Fibroblast of skin of back (primary cell): ENCODE data around the gene RPL36AL.
A peak's percentile ranks its signal among the peaks of the same experiment; 100 is the strongest.
"Not testable (repeated sequence)": the region's sequence is repeated elsewhere in the genome, so short reads cannot be mapped to it uniquely, and the experiment has no call there.

Experiments used
- DNase-seq: peaks from one replicate; pipeline ENCODE4 v3.0.0-alpha.2; 2013

The RPL36AL gene

DNA sequence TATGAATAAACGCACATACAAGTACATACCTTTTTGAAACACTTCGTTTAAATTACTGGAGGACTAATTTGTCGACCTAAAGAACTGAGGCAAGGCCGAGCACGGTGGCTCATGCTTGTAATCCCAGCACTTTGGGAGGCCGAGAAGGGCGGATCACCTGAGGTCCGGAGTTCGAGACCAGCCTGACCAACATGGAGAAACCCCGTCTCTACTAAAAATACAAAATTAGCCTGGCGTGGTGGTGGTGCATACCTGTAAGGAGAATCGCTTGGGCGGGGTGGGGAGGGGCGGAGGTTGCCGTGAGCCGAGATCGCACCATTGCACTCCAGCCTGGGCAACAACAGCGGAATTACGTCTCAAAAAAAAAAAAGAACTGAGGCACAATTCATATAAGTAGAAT is 1.2 kb downstream of the RPL36AL start:
- not testable (repeated sequence) for DNase-seq

- no peak for DNase-seq
These were observed 2.4 kb downstream of the RPL36AL start for GRCh38 chr14:49617852-49618519.

- DNase-seq = no peak
These were observed 4.7 kb downstream of the RPL36AL start for GRCh38 chr14:49615776-49616175.

DNA sequence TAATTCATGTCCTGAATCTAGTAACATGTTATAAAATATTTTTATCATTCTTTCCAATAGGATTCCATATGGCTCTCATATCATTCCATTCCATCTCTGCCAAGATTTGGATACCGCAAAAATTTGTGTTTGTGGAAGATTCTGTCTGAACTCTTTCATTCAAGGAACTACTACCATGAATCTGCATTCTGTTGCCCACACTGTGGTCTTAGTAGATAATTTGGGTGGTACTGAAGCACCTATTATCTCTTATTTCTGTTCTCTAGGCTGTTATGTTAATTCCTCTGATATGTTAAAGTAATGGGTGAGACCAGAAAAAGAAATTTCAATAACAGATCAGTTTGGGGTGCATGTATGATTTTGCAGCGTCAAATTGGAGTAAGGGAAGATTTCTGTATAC is 6.2 kb downstream of the RPL36AL start:
- DNase-seq = peak; percentile 26

DNA sequence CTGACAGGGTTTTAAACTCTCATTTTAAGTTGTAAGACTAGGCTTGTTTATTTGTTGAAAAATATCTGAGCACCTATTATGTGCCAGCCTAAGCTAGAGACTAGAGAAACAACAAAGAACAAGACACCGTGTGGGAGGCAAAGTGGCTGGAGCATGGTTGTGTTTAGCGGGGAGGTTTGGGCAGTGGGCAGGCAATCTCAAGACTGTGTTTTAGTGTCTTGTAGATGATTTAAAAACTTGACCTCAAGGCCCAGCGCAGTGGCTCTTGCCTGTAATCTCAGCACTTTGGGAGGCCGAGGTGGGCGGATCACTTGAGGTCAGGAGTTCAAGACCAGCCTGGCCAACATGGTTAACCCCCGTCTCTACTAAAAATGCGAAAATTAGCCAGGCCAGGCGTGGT is 7.8 kb downstream of the RPL36AL start:
- no peak for DNase-seq

GRCh38 chr14:49612251-49612650 is 8.2 kb downstream of the RPL36AL start:
- DNase-seq = no peak

DNA sequence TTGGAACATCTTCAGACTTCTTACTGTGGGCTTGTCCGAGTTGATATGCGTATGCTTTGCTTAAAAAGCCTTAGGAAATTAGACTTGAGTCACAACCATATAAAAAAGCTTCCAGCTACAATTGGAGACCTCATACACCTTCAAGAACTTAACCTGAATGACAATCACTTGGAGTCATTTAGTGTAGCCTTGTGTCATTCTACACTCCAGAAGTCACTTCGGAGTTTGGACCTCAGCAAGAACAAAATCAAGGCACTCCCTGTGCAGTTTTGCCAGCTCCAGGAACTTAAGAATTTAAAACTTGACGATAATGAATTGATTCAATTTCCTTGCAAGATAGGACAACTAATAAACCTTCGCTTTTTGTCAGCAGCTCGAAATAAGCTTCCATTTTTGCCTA is 12.8 kb downstream of the RPL36AL start:
- DNase-seq = no peak

DNA sequence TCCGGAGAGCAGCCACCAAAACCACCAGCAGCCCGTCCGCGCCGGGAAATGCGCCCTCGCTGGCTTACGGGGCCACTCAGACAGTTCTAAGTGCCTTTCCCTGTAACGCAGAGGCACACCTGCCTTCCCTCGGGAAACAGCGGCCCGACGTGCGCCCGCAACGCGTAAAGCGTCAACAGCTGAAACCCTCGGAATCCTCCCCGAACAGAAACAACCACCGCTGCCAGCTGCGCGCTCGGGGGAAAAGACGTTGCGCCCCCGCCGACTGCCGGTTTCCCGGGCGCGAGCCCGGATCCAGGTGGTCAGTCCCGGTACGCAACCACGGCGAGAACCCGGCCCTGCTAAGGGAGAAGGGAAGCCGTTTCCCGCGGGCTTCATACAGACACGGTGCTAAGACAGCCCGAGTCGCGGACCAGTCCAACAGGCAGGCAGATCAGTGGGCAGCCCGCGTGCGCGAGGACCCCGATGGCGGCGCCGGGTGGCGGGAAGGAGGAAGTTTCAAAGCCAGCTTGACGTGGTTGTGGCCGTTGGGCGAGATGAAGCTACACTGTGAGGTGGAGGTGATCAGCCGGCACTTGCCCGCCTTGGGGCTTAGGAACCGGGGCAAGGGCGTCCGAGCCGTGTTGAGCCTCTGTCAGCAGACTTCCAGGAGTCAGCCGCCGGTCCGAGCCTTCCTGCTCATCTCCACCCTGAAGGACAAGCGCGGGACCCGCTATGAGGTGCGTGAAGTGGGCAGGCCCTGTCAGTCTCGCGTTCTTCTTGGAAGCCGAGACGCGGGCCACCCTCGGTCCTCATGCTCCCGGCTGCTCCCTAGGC is 21.7 kb downstream of the RPL36AL start, which contains the start of gene LRR1:
TSS of gene LRR1 (plus strand) at position 456 of the 816 bp plus-strand sequence. CDS start at position 537, 81 bp downstream.
- peak; percentile 85 for DNase-seq

DNA sequence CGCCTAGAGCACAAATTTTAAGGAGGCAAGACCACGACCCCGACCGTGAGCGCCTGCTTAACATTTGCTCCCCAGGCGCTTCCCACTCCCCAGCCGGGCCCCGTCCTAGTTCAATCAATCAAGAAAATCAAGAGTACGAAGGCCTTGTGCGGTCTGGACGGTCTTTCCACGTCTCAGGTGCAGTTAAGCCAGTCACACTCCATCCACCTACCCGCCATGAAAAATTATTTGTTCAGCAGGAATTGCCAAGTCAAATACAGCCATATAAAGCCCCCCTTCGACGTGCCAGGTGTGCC is 22.3 kb downstream of the RPL36AL start:
- DNase-seq = no peak

GRCh38 chr14:49594347-49595091 is 25.9 kb downstream of the RPL36AL start:
- DNase-seq = peak; percentile 28

GRCh38 chr14:49593016-49593415 is 27.4 kb downstream of the RPL36AL start:
- DNase-seq = peak; percentile 85

GRCh38 chr14:49589387-49589786 is 31.0 kb downstream of the RPL36AL start:
- no peak for DNase-seq

GRCh38 chr14:49586673-49587460 is 33.6 kb downstream of the RPL36AL start:
- peak; percentile 79 for DNase-seq

- DNase-seq = peak; percentile 99
These were observed 34.4 kb downstream of the RPL36AL start, which contains the start of gene RPS29 for GRCh38 chr14:49585803-49586672. RPS29 (minus strand) TSS chr14:49586380; CDS start chr14:49586346, 34 bp downstream.

- peak; percentile 21 for DNase-seq
These were observed 35.3 kb downstream of the RPL36AL start for GRCh38 chr14:49584981-49585640.

DNA sequence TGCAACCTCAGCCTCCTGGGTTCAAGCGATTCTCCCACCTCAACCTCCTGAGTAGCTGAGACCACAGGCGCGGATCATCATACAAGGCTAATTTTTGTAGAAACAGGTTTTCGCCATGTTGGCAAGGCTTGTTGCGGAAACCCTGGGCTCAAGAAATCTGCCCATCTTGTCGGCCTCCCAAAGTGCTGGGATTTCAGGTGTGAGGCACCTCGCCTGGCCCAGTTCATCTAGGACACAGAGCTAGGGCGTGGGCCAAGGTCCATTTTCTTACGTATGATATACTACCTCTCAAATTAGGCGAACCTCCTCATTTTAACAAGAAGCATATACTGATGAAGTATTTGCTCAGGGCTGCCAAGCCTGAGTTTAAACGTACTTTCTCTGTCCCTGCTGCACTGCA is 36.4 kb downstream of the RPL36AL start:
- no peak for DNase-seq

DNA sequence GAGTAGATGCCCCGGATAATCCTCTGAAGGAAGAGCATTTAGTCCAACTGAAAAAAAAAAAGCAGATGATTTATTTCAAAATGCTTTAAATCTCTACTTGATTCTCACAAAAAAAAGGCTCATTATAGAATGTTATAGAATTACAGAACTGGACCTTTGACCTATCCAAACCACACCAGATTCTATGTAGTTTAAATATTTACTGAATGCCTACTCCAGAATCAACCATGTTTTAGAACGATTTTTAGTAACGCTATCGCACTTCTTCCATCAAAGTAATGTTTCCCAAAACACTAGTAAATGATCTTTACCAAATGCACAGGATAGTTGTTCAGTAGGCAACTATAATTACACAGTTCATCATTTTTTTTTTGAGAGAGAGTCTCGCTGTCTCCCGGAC is 36.8 kb downstream of the RPL36AL start:
- DNase-seq = no peak

GRCh38 chr14:49582113-49582977 is 38.1 kb downstream of the RPL36AL start:
- no peak for DNase-seq

- DNase-seq = no peak
These were observed 39.0 kb downstream of the RPL36AL start for GRCh38 chr14:49581209-49582112.
